ENCODE results near the gene ALDH9A1. TPM values are rescaled to one million over a fixed set of nuclear protein-coding genes. Genes with fewer than 3 reads are reported as not detected.
A peak's percentile ranks its signal among the peaks of the same experiment; 100 is the strongest.

The ALDH9A1 gene
- total and polyA plus RNA-seq, 8 donors: 0.87 to 101 (median 40.8) TPM

GRCh38 chr1:165630629-165631341 is 67.6 kb downstream of the ALDH9A1 start, which contains the start of gene MGST3:
MGST3 (plus strand) TSS chr1:165631234; CDS start chr1:165649848, 18,614 bp downstream.
- TF ChIP-seq POLR2AphosphoS5 (IDR thresholded peaks at IDR 0.05) (peak; percentile 77 to 94 (median 92)), POLR2A (IDR thresholded peaks at IDR 0.05) (peak in 1 of 4 donors; percentile 88), CTCF (IDR thresholded peaks at IDR 0.05) (no peak)
- no peaks in the 10 kb centered on the region for H3K9me3 ChIP-seq
- peak; percentile 94 to 98 for DNase-seq
- intact Hi-C loops (cut with DNase I; ENCODE audit: low total_unique reads): no loop called here
- peaks cover 0 to 3% (median 0%) of the 10 kb centered on the region in 4 donors for H3K36me3 ChIP-seq
- H3K27me3 ChIP-seq: no peaks in the 10 kb centered on the region
- WGBS, 5 donors: 0 to 1% (median 0%) methylated on average over 42 to 56 of the region's 56 CpGs
- peaks cover 33 to 51% (median 41%) of the 10 kb centered on the region in 4 donors for H3K4me1 ChIP-seq
- H3K4me3 ChIP-seq: peak within 1 kb of the TSS; percentile 59 to 76 (median 71)
- H3K27ac ChIP-seq: peak within 1 kb of the TSS; percentile 84 to 98 (median 91)

- no peak for TF ChIP-seq POLR2AphosphoS5 (IDR thresholded peaks at IDR 0.05)
- no peak for TF ChIP-seq POLR2A (IDR thresholded peaks at IDR 0.05)
- no peak for TF ChIP-seq EP300 (IDR thresholded peaks at IDR 0.05)
- TF ChIP-seq CTCF (IDR thresholded peaks at IDR 0.05): no peak
- 7 to 13% (median 8%) methylated on average over 24 to 26 of the region's 26 CpGs for WGBS, 5 donors
- H3K27ac ChIP-seq: peak overlapping the region; percentile 84 to 98 (median 91)
- H3K4me1 ChIP-seq: peaks cover 26 to 43% (median 38%) of the 10 kb centered on the region in 4 donors
- no peaks in the 10 kb centered on the region for H3K9me3 ChIP-seq
- intact Hi-C loops (cut with DNase I; ENCODE audit: low total_unique reads): no loop called here
- no peaks in the 10 kb centered on the region for H3K27me3 ChIP-seq
- no peaks in the 10 kb centered on the region for H3K36me3 ChIP-seq
- peak overlapping the region; percentile 59 to 76 (median 71) for H3K4me3 ChIP-seq
- no peak for DNase-seq
Observed at GRCh38 chr1:165629848-165630628, 68.3 kb downstream of the ALDH9A1 start.

GRCh38 chr1:165629151-165629550 is 69.2 kb downstream of the ALDH9A1 start:
- DNase-seq: no peak
- Histone ChIP-seq H3K4me3 (no peak overlapping the region), H3K27me3 (no peaks in the 10 kb centered on the region), H3K27ac (no peak overlapping the region), H3K9me3 (no peaks in the 10 kb centered on the region), H3K36me3 (no peaks in the 10 kb centered on the region), H3K4me1 (peaks cover 20 to 34% (median 31%) of the 10 kb centered on the region in 4 donors)
- TF ChIP-seq POLR2A (IDR thresholded peaks at IDR 0.05): no peak
- no peak for TF ChIP-seq POLR2AphosphoS5 (IDR thresholded peaks at IDR 0.05)
- TF ChIP-seq EP300 (IDR thresholded peaks at IDR 0.05): no peak
- no peak for TF ChIP-seq CTCF (IDR thresholded peaks at IDR 0.05)
- 57 to 73% (median 64%) methylated on average over 3 of the region's 3 CpGs for WGBS, 5 donors
- intact Hi-C loops (cut with DNase I; ENCODE audit: low total_unique reads): no loop called here

GRCh38 chr1:165628147-165628822 is 70.1 kb downstream of the ALDH9A1 start:
- 49 to 63% (median 61%) methylated on average over 6 of the region's 6 CpGs for WGBS, 5 donors
- peaks cover 13 to 26% (median 23%) of the 10 kb centered on the region in 4 donors for H3K4me1 ChIP-seq
- no peaks in the 10 kb centered on the region for H3K36me3 ChIP-seq
- intact Hi-C loops (cut with DNase I; ENCODE audit: low total_unique reads): no loop called here
- no peak overlapping the region for H3K4me3 ChIP-seq
- no peak overlapping the region for H3K27ac ChIP-seq
- no peak for DNase-seq
- no peaks in the 10 kb centered on the region for H3K9me3 ChIP-seq
- H3K27me3 ChIP-seq: no peaks in the 10 kb centered on the region
- TF ChIP-seq POLR2AphosphoS5 (IDR thresholded peaks at IDR 0.05): no peak
- TF ChIP-seq CTCF (IDR thresholded peaks at IDR 0.05): no peak
- TF ChIP-seq POLR2A (IDR thresholded peaks at IDR 0.05): no peak
- TF ChIP-seq EP300 (IDR thresholded peaks at IDR 0.05): no peak

Data from stomach (tissue), 9 donors.